T-helper 17 cell (primary cell): ENCODE data around the gene PRR5. TPM values are rescaled to one million over a fixed set of nuclear protein-coding genes. Genes with fewer than 3 reads are reported as not detected.
"Not testable (repeated sequence)": the region's sequence is repeated elsewhere in the genome, so short reads cannot be mapped to it uniquely, and the experiment has no call there.

ENCODE experiments used
- ATAC-seq: fragments of 150-1000 bp; cut with Tn5 transposase; 2 replicates; pipeline ENCODE4 v1.10.0; 2021; ENCODE audit warnings: mild to moderate bottlenecking, moderate library complexity
- DNase-seq, 3 donors: peaks; one replicate each; pipeline versions ENCODE4 v3.0.0 to v3.0.0-alpha.2; 2020 to 2021
- H3K9me3 ChIP-seq: one replicate; pipeline ENCODE4 v1.7.0; 2013; ENCODE audit warnings: low read length, mild to moderate bottlenecking; ENCODE audit not compliant: control insufficient read depth, poor library complexity, severe bottlenecking
- H3K27ac Mint-ChIP-seq: one replicate; pipeline ENCODE4 v1.8.0; 2022; ENCODE audit warnings: mild to moderate bottlenecking, moderate library complexity, mixed read lengths
- H3K27me3 Mint-ChIP-seq: one replicate; pipeline ENCODE4 v1.8.0; 2022; ENCODE audit warnings: mixed read lengths
- H3K36me3 Mint-ChIP-seq: one replicate; pipeline ENCODE4 v1.8.0; 2022; ENCODE audit warnings: low read depth, mixed read lengths
- H3K4me1 Mint-ChIP-seq: one replicate; pipeline ENCODE4 v1.8.0; 2022; ENCODE audit warnings: mild to moderate bottlenecking, mixed read lengths
- H3K4me3 Mint-ChIP-seq: one replicate; pipeline ENCODE4 v1.8.0; 2022; ENCODE audit warnings: mild to moderate bottlenecking, moderate library complexity, mixed read lengths
- total RNA-seq, 4 donors: library from RNA in 2 of 4; stranded (reverse) in 2 of 4; gene quantifications; one replicate each; pipeline ENCODE4 v1.2.3 and lab custom pipeline; 2022 to 2026

Gene PRR5
- total RNA-seq, 2 donors from 2014 or later = 51.8 to 52.2 TPM

- H3K4me1 Mint-ChIP-seq = peaks cover 27% of the 10 kb centered on the region
- H3K4me3 Mint-ChIP-seq = no peak overlapping the region
- no peaks in the 10 kb centered on the region for H3K9me3 ChIP-seq
- DNase-seq = no peak
- H3K27ac Mint-ChIP-seq = peak overlapping the region; percentile 83
- no peak for ATAC-seq
- no peaks in the 10 kb centered on the region for H3K27me3 Mint-ChIP-seq
- peaks cover 2% of the 10 kb centered on the region for H3K36me3 Mint-ChIP-seq
Measured at GRCh38 chr22:44678556-44679305, 23.3 kb upstream of the PRR5 start.

GRCh38 chr22:44679306-44679647 lies 22.7 kb upstream of the PRR5 start:
- not testable (repeated sequence) for H3K36me3 Mint-ChIP-seq, H3K27me3 Mint-ChIP-seq, H3K4me3 Mint-ChIP-seq, ATAC-seq, DNase-seq, H3K9me3 ChIP-seq, H3K27ac Mint-ChIP-seq
- peaks cover 27% of the 10 kb centered on the region for H3K4me1 Mint-ChIP-seq

GRCh38 chr22:44680058-44680457 lies 21.9 kb upstream of the PRR5 start:
- H3K27me3 Mint-ChIP-seq = no peaks in the 10 kb centered on the region
- no peak for ATAC-seq
- peaks cover 30% of the 10 kb centered on the region for H3K4me1 Mint-ChIP-seq

GRCh38 chr22:44680481-44680894 lies 21.5 kb upstream of the PRR5 start:
- Mint-ChIP-seq H3K27ac (peak overlapping the region; percentile 67), H3K27me3 (no peaks in the 10 kb centered on the region), H3K4me1 (peaks cover 30% of the 10 kb centered on the region), H3K36me3 (peaks cover 2% of the 10 kb centered on the region), H3K4me3 (no peak overlapping the region)
- no peaks in the 10 kb centered on the region for H3K9me3 ChIP-seq
- no peak for ATAC-seq
- DNase-seq = no peak

More at GRCh38 chr22:44680058-44680457, 21.9 kb upstream of the PRR5 start:
- no peak for DNase-seq
- no peaks in the 10 kb centered on the region for H3K9me3 ChIP-seq
- H3K27ac Mint-ChIP-seq = no peak overlapping the region
- no peak overlapping the region for H3K4me3 Mint-ChIP-seq
- peaks cover 2% of the 10 kb centered on the region for H3K36me3 Mint-ChIP-seq

GRCh38 chr22:44682556-44683168 lies 19.3 kb upstream of the PRR5 start:
- DNase-seq = no peak
- H3K27ac Mint-ChIP-seq = no peak overlapping the region

GRCh38 chr22:44683237-44683636 lies 18.8 kb upstream of the PRR5 start:
- H3K9me3 ChIP-seq = no peaks in the 10 kb centered on the region
- no peak for ATAC-seq
- Mint-ChIP-seq H3K36me3 (peaks cover 2% of the 10 kb centered on the region), H3K27ac (no peak overlapping the region), H3K4me1 (peaks cover 30% of the 10 kb centered on the region), H3K4me3 (no peak overlapping the region), H3K27me3 (no peaks in the 10 kb centered on the region)
- DNase-seq = no peak

More at GRCh38 chr22:44682556-44683168, 19.3 kb upstream of the PRR5 start:
- peak overlapping the region; percentile 31 for H3K4me3 Mint-ChIP-seq
- H3K27me3 Mint-ChIP-seq = no peaks in the 10 kb centered on the region
- H3K4me1 Mint-ChIP-seq = peaks cover 30% of the 10 kb centered on the region
- ATAC-seq = no peak
- no peaks in the 10 kb centered on the region for H3K9me3 ChIP-seq
- peaks cover 2% of the 10 kb centered on the region for H3K36me3 Mint-ChIP-seq

GRCh38 chr22:44683881-44684280 lies 18.1 kb upstream of the PRR5 start:
- DNase-seq = no peak
- H3K4me3 Mint-ChIP-seq = no peak overlapping the region

GRCh38 chr22:44684506-44685383 lies 17.3 kb upstream of the PRR5 start:
- Mint-ChIP-seq H3K27me3 (no peaks in the 10 kb centered on the region), H3K4me3 (peak overlapping the region; percentile 80), H3K4me1 (peaks cover 32% of the 10 kb centered on the region), H3K27ac (peak overlapping the region; percentile 71), H3K36me3 (peaks cover 1% of the 10 kb centered on the region)
- no peaks in the 10 kb centered on the region for H3K9me3 ChIP-seq
- ATAC-seq = peak; percentile 88
- peak; percentile 65 to 80 (median 74) for DNase-seq

More at GRCh38 chr22:44683881-44684280, 18.1 kb upstream of the PRR5 start:
- Mint-ChIP-seq H3K27ac (no peak overlapping the region), H3K36me3 (peaks cover 2% of the 10 kb centered on the region), H3K27me3 (no peaks in the 10 kb centered on the region), H3K4me1 (peaks cover 33% of the 10 kb centered on the region)
- ATAC-seq = no peak
- H3K9me3 ChIP-seq = no peaks in the 10 kb centered on the region

GRCh38 chr22:44685384-44686056 lies 16.5 kb upstream of the PRR5 start:
- no peaks in the 10 kb centered on the region for H3K27me3 Mint-ChIP-seq
- H3K9me3 ChIP-seq = no peaks in the 10 kb centered on the region
- H3K27ac Mint-ChIP-seq = peak overlapping the region; percentile 71
- H3K36me3 Mint-ChIP-seq = no peaks in the 10 kb centered on the region
- DNase-seq (peak; percentile 58 to 73 (median 71)), ATAC-seq (peak; percentile 92)
- peaks cover 33% of the 10 kb centered on the region for H3K4me1 Mint-ChIP-seq
- H3K4me3 Mint-ChIP-seq = peak overlapping the region; percentile 80

GRCh38 chr22:44686873-44687600 lies 15.0 kb upstream of the PRR5 start:
- H3K36me3 Mint-ChIP-seq = no peaks in the 10 kb centered on the region
- no peak for ATAC-seq
- no peaks in the 10 kb centered on the region for H3K9me3 ChIP-seq
- no peak for DNase-seq
- H3K27ac Mint-ChIP-seq = peak overlapping the region; percentile 41
- peaks cover 23% of the 10 kb centered on the region for H3K4me1 Mint-ChIP-seq
- H3K27me3 Mint-ChIP-seq = no peaks in the 10 kb centered on the region
- peak overlapping the region; percentile 67 for H3K4me3 Mint-ChIP-seq

GRCh38 chr22:44689173-44689572 lies 12.8 kb upstream of the PRR5 start:
- no peaks in the 10 kb centered on the region for H3K36me3 Mint-ChIP-seq
- DNase-seq = no peak
- no peak overlapping the region for H3K4me3 Mint-ChIP-seq

GRCh38 chr22:44689915-44690524 lies 12.0 kb upstream of the PRR5 start:
- H3K9me3 ChIP-seq = no peaks in the 10 kb centered on the region
- Mint-ChIP-seq H3K36me3 (no peaks in the 10 kb centered on the region), H3K4me3 (no peak overlapping the region), H3K4me1 (peaks cover 16% of the 10 kb centered on the region), H3K27ac (no peak overlapping the region), H3K27me3 (no peaks in the 10 kb centered on the region)
- ATAC-seq = no peak
- no peak for DNase-seq

More at GRCh38 chr22:44689173-44689572, 12.8 kb upstream of the PRR5 start:
- Mint-ChIP-seq H3K27me3 (no peaks in the 10 kb centered on the region), H3K27ac (no peak overlapping the region), H3K4me1 (peaks cover 21% of the 10 kb centered on the region)
- H3K9me3 ChIP-seq = no peaks in the 10 kb centered on the region
- ATAC-seq = no peak
